Measurements from ENCODE around the gene ALOX5AP. TPM values are rescaled to one million over a fixed set of nuclear protein-coding genes. Genes with fewer than 3 reads are reported as not detected.

Gene ALOX5AP
- total RNA-seq, 1 experiment from 2014 or later: 1.0 TPM

Other genes with a start within 250 kb of the ALOX5AP start
- 10.7 and 13.5 TPM in 2 replicates for gene USPL1, start 117.6 kb upstream of the ALOX5AP start, total RNA-seq (2014; rRNA removed; shearing (Covaris generic))
- gene MEDAG, start 170.7 kb downstream of the ALOX5AP start, total RNA-seq (2014; rRNA removed; shearing (Covaris generic)): not detected in 2 replicates
- not detected in 2 replicates for gene TEX26, start 197.1 kb downstream of the ALOX5AP start, total RNA-seq (2014; rRNA removed; shearing (Covaris generic))